ENCODE measurements around the gene WWOX.

The WWOX gene

GRCh38 chr16:78441298-78441697 is 341.8 kb downstream of the WWOX start:
- DNase-seq (ENCODE audit: low read depth), result no peak
- TF ChIP-seq CTCF (IDR thresholded peaks at IDR 0.05; ENCODE audit: control insufficient read depth, insufficient read depth, low read depth, low read length, missing control alignments), result no peak
- no peak overlapping the region for H3K4me3 ChIP-seq (ENCODE audit: control insufficient read depth, low read depth, low read length)

GRCh38 chr16:78443542-78444364 is 344.3 kb downstream of the WWOX start:
- DNase-seq (ENCODE audit: low read depth), result no peak
- H3K4me3 ChIP-seq (ENCODE audit: control insufficient read depth, low read depth, low read length), result no peak overlapping the region
- no peak for TF ChIP-seq CTCF (IDR thresholded peaks at IDR 0.05; ENCODE audit: control insufficient read depth, insufficient read depth, low read depth, low read length, missing control alignments)

GRCh38 chr16:78445818-78446217 is 346.4 kb downstream of the WWOX start:
- no peak for DNase-seq (ENCODE audit: low read depth)
- H3K4me3 ChIP-seq (ENCODE audit: control insufficient read depth, low read depth, low read length), result no peak overlapping the region
- no peak for TF ChIP-seq CTCF (IDR thresholded peaks at IDR 0.05; ENCODE audit: control insufficient read depth, insufficient read depth, low read depth, low read length, missing control alignments)

GRCh38 chr16:78446486-78446885 is 347.0 kb downstream of the WWOX start:
- H3K4me3 ChIP-seq (ENCODE audit: control insufficient read depth, low read depth, low read length), result no peak overlapping the region
- no peak for TF ChIP-seq CTCF (IDR thresholded peaks at IDR 0.05; ENCODE audit: control insufficient read depth, insufficient read depth, low read depth, low read length, missing control alignments)
- DNase-seq (ENCODE audit: low read depth), result no peak

GRCh38 chr16:78446992-78447563 is 347.6 kb downstream of the WWOX start:
- H3K4me3 ChIP-seq (ENCODE audit: control insufficient read depth, low read depth, low read length), result no peak overlapping the region
- no peak for TF ChIP-seq CTCF (IDR thresholded peaks at IDR 0.05; ENCODE audit: control insufficient read depth, insufficient read depth, low read depth, low read length, missing control alignments)
- no peak for DNase-seq (ENCODE audit: low read depth)

- no peak for TF ChIP-seq CTCF (IDR thresholded peaks at IDR 0.05; ENCODE audit: control insufficient read depth, insufficient read depth, low read depth, low read length, missing control alignments)
These were observed 349.3 kb downstream of the WWOX start for GRCh38 chr16:78448658-78449271.

More at GRCh38 chr16:78448658-78449271, 349.3 kb downstream of the WWOX start:
- no peak for DNase-seq (ENCODE audit: low read depth)
- no peak overlapping the region for H3K4me3 ChIP-seq (ENCODE audit: control insufficient read depth, low read depth, low read length)
